ENCODE measurements around the gene CCDC184. TPM values are rescaled to one million over a fixed set of nuclear protein-coding genes. Genes with fewer than 3 reads are reported as not detected.

The CCDC184 gene
- polyA plus RNA-seq, 2 of the 4 experiments (the other 2 are of a cell fraction): 1.5 to 2.7 TPM

- H3K27ac ChIP-seq: no peak overlapping the region
- no peak for ATAC-seq
- no peak for TF ChIP-seq CBX8 (IDR thresholded peaks at IDR 0.05)
- no peak for TF ChIP-seq CEBPB (IDR thresholded peaks at IDR 0.05)
- TF ChIP-seq, protein P1, sequence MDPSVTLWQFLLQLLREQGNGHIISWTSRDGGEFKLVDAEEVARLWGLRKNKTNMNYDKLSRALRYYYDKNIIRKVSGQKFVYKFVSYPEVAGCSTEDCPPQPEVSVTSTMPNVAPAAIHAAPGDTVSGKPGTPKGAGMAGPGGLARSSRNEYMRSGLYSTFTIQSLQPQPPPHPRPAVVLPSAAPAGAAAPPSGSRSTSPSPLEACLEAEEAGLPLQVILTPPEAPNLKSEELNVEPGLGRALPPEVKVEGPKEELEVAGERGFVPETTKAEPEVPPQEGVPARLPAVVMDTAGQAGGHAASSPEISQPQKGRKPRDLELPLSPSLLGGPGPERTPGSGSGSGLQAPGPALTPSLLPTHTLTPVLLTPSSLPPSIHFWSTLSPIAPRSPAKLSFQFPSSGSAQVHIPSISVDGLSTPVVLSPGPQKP (IDR thresholded peaks at IDR 0.05; ENCODE audit: low read depth, low read length): no peak
- no peak for TF ChIP-seq HDAC2 (IDR thresholded peaks at IDR 0.05)
- no peak for TF ChIP-seq POLR2A (IDR thresholded peaks at IDR 0.05; ENCODE audit: low read length)
- no peak for TF ChIP-seq HOXB5 (CRISPR knock-in tag; IDR thresholded peaks at IDR 0.05)
- TF ChIP-seq ZSCAN20 (CRISPR knock-in tag; IDR thresholded peaks at IDR 0.05): no peak
- TF ChIP-seq NFE2L2 (conservative IDR thresholded peaks at IDR 0.05; ENCODE audit: low read length): no peak
- no peak for TF ChIP-seq MAFK (IDR thresholded peaks at IDR 0.05; ENCODE audit: partially characterized antibody)
- no peak for TF ChIP-seq NR3C1 (IDR thresholded peaks at IDR 0.05)
- TF ChIP-seq USF2 (IDR thresholded peaks at IDR 0.05): no peak
- TF ChIP-seq FOSL2 (IDR thresholded peaks at IDR 0.05): no peak
- TF ChIP-seq FOSL2 (CRISPR knock-in tag; IDR thresholded peaks at IDR 0.05): no peak
- TF ChIP-seq CTCF (IDR thresholded peaks at IDR 0.05): no peak
- no peak for TF ChIP-seq EP300 (IDR thresholded peaks at IDR 0.05)
- TF ChIP-seq CHD2 (IDR thresholded peaks at IDR 0.05; ENCODE audit: low read length, partially characterized antibody): no peak
- no peak for TF ChIP-seq BHLHE40 (IDR thresholded peaks at IDR 0.05; ENCODE audit: low read depth, low read length)
- TF ChIP-seq HOXB13 (CRISPR knock-in tag; IDR thresholded peaks at IDR 0.05; ENCODE audit: low read depth): no peak
- TF ChIP-seq FOSB (CRISPR knock-in tag; IDR thresholded peaks at IDR 0.05): no peak
- H3K4me1 ChIP-seq: no peaks in the 10 kb centered on the region
- no peak overlapping the region for H3K4me3 ChIP-seq
- FAIRE-seq: no peak
- WGBS (ENCODE audit: missing lambda C conversion rate): 87% methylated on average over 7 of the region's 7 CpGs
- no peak for DNase-seq (ENCODE audit: low read depth in 1 of 2, low spot score in 1 of 2)
- CTCF ChIA-PET: interaction anchor here (0.9 to 2.6 kb wide), 4 partner anchors 15 to 401 kb away, joined by 3 to 11 read pairs (median 4); partner anchors contain the start of gene ASB8
- no peaks in the 10 kb centered on the region for H3K9me3 ChIP-seq
- no peak overlapping the region for H3K4me2 ChIP-seq
- POLR2A ChIA-PET: interaction anchor here (0.7 to 1.1 kb wide), 2 partner anchors 8 to 300 kb away, joined by 3 read pairs; no protein-coding TSS in a partner anchor
Observed at GRCh38 chr12:48142818-48143674, 40.4 kb upstream of the CCDC184 start.

DNA sequence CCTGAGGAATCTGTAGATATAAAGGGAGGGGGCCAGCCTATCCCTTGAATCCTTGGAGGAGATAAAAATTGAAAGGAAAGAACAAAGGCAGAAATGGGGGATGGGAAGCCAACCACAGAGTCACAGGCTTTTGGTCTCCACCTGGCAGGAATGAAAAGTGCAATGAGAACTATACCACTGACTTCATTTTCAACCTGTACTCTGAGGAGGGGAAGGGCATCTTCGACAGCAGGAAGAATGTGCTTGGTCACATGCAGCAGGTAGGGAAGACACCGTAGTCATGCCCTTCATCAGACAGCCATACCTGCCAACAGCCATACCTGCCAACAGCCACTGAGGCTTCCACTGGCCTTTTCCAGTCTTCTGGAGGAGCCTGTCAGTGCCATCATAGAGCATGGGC, 39.5 kb upstream of the CCDC184 start:
- no peak for TF ChIP-seq ATOH8 (CRISPR knock-in tag; IDR thresholded peaks at IDR 0.05; ENCODE audit: low read depth)
- TF ChIP-seq HDAC2 (IDR thresholded peaks at IDR 0.05): no peak
- no peak for TF ChIP-seq MAZ (IDR thresholded peaks at IDR 0.05; ENCODE audit: borderline replicate concordance, low read depth, low read length)
- TF ChIP-seq PHF8 (IDR thresholded peaks at IDR 0.05; ENCODE audit: borderline replicate concordance, low read depth): no peak
- TF ChIP-seq TP53 (CRISPR knock-in tag; IDR thresholded peaks at IDR 0.05): no peak
- no peak for TF ChIP-seq SREBF2 (IDR thresholded peaks at IDR 0.05)
- no peak for TF ChIP-seq BHLHE40 (IDR thresholded peaks at IDR 0.05; ENCODE audit: low read depth, low read length)
- TF ChIP-seq MAX (IDR thresholded peaks at IDR 0.05): no peak
- TF ChIP-seq POLR2A (IDR thresholded peaks at IDR 0.05; ENCODE audit: low read length): no peak
- TF ChIP-seq KDM1A (IDR thresholded peaks at IDR 0.05; ENCODE audit: low read depth): no peak
- TF ChIP-seq EP300 (IDR thresholded peaks at IDR 0.05): no peak
- TF ChIP-seq, protein P2, sequence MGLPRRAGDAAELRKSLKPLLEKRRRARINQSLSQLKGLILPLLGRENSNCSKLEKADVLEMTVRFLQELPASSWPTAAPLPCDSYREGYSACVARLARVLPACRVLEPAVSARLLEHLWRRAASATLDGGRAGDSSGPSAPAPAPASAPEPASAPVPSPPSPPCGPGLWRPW (IDR thresholded peaks at IDR 0.05): no peak
- no peak for TF ChIP-seq FOXS1 (CRISPR knock-in tag; IDR thresholded peaks at IDR 0.05)
- no peak for TF ChIP-seq HEYL (CRISPR knock-in tag; IDR thresholded peaks at IDR 0.05)
- no peak for TF ChIP-seq ZC3H11A (IDR thresholded peaks at IDR 0.05)
- TF ChIP-seq MYC (IDR thresholded peaks at IDR 0.05; ENCODE audit: borderline replicate concordance, low read length): no peak
- TF ChIP-seq, protein P3, sequence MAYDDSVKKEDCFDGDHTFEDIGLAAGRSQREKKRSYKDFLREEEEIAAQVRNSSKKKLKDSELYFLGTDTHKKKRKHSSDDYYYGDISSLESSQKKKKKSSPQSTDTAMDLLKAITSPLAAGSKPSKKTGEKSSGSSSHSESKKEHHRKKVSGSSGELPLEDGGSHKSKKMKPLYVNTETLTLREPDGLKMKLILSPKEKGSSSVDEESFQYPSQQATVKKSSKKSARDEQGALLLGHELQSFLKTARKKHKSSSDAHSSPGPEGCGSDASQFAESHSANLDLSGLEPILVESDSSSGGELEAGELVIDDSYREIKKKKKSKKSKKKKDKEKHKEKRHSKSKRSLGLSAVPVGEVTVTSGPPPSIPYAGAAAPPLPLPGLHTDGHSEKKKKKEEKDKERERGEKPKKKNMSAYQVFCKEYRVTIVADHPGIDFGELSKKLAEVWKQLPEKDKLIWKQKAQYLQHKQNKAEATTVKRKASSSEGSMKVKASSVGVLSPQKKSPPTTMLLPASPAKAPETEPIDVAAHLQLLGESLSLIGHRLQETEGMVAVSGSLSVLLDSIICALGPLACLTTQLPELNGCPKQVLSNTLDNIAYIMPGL (CRISPR knock-in tag; IDR thresholded peaks at IDR 0.05; ENCODE audit: borderline replicate concordance): no peak
- Histone ChIP-seq H3K27ac (no peak overlapping the region), H3K9me3 (no peaks in the 10 kb centered on the region), H3K4me2 (no peak overlapping the region), H3K4me1 (no peaks in the 10 kb centered on the region), H3K4me3 (no peak overlapping the region)
- POLR2A ChIA-PET: no interaction called here
- ATAC-seq: no peak
- 83% methylated on average over 2 of the region's 2 CpGs for WGBS (ENCODE audit: missing lambda C conversion rate)
- DNase-seq (ENCODE audit: low read depth in 1 of 2, low spot score in 1 of 2): no peak
- FAIRE-seq: no peak
- CTCF ChIA-PET: interaction anchor here (0.9 to 1.0 kb wide), 2 partner anchors 25 to 60 kb away, joined by 3 read pairs; no protein-coding TSS in a partner anchor
